HG03135 (cell line): ENCODE data around the gene PSMA2.

Experiments
- ATAC-seq: cut with Tn5 transposase; IDR thresholded peaks from one replicate; pipeline ENCODE4 v1.9.1; 2021; ENCODE audit warnings: mild to moderate bottlenecking, moderate library complexity; ENCODE audit not compliant: unreplicated experiment

The PSMA2 gene

DNA sequence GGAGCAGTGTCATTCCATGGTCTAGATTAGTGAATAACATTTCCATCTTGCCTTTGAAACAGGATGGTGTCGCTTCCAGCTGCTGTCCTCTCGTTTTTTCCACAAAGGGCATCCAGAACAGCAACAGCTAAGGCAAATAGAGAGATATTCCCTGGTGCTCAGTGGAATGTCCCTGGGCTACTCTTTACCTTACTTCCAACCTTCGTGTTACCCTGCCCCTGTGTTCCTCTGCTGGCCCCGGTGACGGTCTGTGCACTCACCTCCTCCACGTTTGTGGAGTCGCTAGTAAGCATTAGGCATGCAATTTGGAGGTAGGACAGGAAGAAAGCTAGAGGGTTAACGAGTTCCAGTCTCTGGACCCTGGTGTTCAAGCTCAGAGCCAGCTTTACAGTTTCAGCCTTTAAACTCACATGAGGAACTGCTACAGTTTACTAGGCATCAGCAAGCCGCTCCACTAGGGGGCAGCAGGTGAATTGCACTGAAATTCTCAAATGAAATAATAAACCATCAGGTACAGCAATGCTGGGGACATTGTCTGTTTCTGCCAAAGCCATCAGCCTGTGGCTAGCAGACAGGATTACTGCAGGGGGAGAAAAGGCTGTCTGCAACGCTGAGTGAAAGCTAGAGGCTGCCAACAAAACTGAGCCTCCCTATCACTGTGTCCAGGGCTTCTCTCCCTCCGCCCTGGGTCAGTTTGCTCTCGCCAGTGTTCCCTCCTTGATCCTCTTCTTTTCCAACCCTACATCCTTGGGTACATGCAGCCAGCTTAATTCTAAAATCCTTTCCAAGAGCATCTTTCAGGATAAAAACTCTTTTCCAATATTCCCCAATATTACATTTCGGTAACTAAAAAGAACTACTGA lies 9.2 kb upstream of the PSMA2 start:
- ATAC-seq, result peak; percentile 55

GRCh38 chr7:42939457-42940240 lies 7.7 kb upstream of the PSMA2 start:
- ATAC-seq, result no peak

GRCh38 chr7:42935861-42936260 lies 3.9 kb upstream of the PSMA2 start:
- ATAC-seq, result no peak

DNA sequence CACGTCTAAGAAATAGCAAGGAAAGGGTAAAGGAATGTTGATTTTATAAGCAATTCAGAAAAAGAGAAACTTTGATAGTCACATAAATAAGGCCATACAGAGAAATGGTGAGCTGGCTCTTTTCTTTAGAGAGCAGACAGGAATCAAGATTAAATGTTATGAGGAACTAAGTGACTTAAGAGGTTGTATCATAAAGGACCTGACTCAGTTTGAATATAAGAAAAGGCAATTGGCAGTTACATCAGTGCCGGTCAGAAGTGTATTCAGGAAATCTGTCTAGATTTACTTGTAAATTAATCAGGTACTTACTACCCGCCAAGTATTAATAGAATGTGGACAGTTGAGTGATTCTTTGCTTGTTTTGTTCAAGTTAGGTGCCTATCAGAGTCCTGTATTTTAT lies 2.3 kb upstream of the PSMA2 start:
- no peak for ATAC-seq

DNA sequence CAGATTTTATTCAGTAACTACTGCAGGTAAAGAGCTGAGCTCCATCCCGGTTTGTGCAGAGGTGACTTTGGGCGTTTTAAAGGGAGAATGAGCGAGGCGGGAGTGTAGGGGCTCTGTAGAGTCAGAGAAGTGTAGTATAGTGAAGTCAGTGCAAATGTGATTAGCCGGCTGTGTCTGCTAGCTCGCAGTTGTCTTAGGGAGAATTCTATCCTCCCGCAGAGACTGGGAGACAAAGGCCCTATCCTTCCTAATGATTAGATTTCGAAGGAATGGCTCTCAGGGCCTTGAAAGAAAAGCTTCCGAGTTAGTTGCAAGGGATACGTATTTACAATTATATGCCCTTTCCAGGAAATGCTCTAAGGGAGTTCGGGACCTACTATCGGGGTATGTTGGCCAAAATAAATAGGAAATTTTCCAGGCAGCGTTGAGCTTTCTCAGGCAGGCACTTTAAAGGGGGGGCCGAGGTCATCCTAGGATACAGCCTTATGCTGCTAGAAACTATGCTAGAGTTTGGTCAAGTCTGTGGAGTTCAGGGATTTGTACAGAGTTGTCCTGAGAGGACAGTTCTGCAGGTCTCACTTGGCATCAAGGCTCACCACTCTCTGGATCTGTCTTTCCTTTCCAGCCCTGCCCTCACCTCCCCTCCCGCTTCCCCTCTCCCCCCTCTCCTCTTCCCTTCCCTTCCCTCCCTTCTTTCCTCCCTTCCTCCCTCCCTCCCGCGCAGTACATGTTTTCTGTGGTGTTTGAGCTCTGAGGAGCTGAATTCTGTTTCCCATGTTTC lies 1.0 kb upstream of the PSMA2 start:
- no peak for ATAC-seq

- ATAC-seq, result no peak
These were observed 534 bp downstream of the PSMA2 start for GRCh38 chr7:42931447-42931833.

DNA sequence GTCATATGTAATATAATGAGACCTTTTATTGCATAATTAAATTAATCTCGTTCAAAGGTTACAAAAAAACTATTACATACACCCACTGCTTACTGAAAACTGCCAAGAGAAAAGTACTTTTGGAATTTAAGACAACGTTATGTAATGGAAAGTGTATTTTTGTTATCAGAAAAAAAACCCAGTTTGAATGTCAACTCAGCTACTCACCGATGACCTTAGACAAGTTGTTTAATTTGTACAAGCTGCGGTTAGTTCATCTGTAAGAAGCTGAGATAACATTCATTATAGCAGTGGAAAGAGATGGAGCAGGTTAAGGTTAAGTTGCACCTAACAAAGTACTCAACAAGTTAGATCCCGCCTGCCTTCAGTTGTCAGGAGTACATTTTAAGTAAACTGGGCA lies 1.1 kb downstream of the PSMA2 start:
- ATAC-seq, result no peak

DNA sequence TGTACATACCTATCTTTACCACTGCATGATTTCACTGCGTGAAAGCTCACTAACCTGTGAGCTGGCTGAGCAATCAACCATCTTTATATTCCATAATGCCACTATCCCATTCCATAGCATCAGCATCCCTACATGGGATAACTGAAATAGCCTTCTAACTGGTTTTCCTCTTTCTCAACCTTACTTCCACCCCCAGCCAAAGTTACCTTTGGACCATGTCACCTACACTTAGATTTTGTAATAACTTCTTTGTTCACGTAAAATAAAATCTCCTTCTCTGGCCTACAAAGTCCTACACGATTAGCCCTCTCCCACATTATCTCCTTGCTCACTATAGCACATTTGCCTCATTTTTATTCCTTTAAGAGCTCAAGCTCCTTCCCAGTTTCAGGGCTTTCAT lies 2.5 kb downstream of the PSMA2 start:
- no peak for ATAC-seq

- no peak for ATAC-seq
These were observed 3.2 kb downstream of the PSMA2 start for GRCh38 chr7:42928754-42929153.

- no peak for ATAC-seq
These were observed 5.8 kb downstream of the PSMA2 start for GRCh38 chr7:42926204-42926603.

DNA sequence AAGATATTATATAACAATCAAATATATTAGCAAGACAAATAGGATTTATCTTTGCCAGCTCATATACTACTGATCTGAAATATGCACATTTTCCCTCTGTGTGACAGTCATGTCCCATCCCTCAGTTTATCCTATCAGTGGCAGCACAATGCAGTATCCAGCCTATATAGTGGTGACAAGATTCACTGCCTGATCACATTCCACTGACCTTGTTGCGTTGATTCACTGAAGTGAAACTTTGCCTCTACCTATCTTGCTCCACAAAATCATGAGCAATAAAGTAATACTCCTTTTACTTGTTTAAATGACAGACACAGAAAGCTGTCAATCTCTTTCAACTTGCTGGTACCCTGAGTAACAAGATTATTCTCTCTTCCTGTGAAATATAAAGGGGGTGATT lies 6.3 kb downstream of the PSMA2 start:
- no peak for ATAC-seq

- ATAC-seq, result no peak
These were observed 7.6 kb downstream of the PSMA2 start for GRCh38 chr7:42924223-42924838.

DNA sequence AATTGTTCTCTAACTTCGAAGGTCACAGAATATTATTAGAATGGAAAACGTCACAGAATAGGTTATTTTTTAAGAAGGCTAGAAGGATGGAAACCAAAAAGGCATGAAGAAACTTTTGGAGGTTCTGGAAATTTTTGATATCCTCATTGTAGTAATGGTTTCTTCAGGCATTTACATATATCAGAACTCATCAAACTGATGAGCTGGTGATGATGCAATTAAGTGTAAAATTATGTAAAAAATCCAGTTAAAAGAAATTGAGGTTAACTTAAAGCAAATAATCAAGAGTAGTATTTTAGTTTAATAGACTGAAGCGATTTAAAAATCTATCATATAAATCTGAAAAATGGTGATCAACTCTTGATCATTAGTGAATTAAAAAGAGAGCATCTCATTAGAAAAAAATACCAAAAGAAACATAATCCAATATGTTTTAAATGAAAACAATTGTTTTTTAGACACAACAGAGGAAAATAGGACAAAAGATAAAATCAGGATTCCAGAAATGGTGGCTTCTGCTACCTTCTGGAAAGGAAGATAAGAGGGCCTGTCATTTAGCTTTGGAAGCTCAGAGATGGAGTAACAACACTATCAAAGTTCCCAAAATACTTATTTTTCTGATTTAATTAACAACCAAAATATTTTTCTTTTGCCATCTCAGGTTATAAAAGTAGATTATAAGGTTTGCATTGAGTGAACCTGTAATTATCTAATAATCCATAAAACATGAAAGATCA lies 9.8 kb downstream of the PSMA2 start:
- no peak for ATAC-seq

DNA sequence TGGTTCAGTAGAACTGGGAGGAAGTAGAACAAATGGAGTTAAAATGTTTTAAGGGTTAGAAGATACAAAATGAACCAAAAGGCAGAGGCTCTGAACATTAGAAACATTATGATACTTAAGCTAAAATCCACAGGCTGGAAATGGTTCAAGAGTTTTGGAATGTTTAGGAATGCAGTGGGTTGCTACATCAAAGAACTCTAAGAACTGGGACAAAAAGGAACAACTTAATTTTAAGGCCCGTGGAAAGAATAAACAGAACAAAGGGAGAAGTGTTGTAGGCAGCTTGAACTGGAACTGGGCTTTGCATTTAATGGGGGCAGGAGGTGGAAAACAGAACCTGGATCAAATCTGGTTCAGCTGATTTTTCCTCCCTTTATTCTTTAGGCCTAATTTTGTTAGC lies 16.6 kb downstream of the PSMA2 start:
- ATAC-seq, result no peak

- ATAC-seq, result no peak
These were observed 17.4 kb downstream of the PSMA2 start for GRCh38 chr7:42914421-42915045.

DNA sequence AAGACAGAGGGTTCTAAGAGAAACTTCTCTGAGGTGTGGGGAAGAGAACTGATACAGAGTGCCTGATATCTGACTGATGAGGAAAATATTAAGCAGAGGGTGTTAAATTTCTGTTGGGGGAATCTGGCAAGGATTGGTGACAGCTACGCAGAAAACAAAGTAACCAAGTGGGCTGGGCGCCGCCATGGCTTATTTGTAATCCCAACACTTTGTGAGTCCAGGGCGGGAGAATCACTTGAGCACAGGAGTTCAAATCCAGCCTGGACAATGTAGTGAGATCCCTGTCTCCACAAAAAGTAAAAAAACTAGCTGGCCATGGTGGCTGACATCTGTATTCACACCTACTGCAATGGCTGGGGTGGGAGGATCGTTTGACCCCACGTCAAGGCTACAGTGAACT lies 18.0 kb downstream of the PSMA2 start:
- no peak for ATAC-seq

GRCh38 chr7:42913591-42913990 lies 18.4 kb downstream of the PSMA2 start:
- ATAC-seq, result no peak

GRCh38 chr7:42911454-42912447 lies 20.2 kb downstream of the PSMA2 start, which contains the start of gene C7orf25:
Gene C7orf25 (minus strand): TSS chr7:42912070. CDS start chr7:42910900, 1,170 bp downstream.
- ATAC-seq, result peak; percentile 92

DNA sequence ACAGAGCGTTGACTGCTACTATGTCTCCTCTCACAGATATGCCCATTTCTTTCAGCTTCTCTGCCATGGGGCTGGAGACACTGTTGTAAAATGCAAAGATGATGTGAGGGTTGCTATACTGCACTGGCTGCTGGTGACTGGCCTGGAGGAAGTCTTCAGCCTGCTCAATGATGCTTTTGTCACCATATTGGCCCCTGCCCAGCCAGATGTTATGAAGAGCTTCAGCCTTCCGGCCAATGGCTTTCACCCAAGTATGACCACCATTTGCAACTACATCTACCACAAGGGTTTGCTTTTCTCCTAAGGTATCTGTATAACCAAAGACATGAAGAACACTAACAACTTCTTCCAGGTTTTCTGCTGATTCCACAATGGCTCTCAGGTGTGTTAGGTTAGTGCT lies 21.7 kb downstream of the PSMA2 start:
- no peak for ATAC-seq
